Eye (tissue), 1 donor: Measurements from ENCODE around the gene ZNF142.

Experiments used
- DNase-seq: peaks from one replicate; pipeline ENCODE4 v3.0.0-alpha.2; 2015

ZNF142 gene

DNA sequence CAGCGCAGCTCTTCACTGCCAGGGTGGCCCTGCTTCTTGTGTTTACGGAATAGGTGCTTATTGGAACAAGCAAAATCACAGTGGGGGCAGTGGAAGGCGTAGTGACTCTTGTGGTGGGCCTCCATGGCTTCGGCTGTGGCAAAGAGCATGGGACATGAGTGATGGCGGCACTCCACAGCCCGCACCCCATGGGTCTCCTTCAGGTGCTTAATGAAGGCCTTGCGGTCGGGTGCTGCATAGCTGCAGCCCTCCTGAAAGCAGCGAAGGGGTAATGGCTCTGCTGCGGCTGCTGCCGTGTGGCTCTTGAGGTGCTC lies 10.7 kb downstream of the ZNF142 start:
- DNase-seq = no peak

DNA sequence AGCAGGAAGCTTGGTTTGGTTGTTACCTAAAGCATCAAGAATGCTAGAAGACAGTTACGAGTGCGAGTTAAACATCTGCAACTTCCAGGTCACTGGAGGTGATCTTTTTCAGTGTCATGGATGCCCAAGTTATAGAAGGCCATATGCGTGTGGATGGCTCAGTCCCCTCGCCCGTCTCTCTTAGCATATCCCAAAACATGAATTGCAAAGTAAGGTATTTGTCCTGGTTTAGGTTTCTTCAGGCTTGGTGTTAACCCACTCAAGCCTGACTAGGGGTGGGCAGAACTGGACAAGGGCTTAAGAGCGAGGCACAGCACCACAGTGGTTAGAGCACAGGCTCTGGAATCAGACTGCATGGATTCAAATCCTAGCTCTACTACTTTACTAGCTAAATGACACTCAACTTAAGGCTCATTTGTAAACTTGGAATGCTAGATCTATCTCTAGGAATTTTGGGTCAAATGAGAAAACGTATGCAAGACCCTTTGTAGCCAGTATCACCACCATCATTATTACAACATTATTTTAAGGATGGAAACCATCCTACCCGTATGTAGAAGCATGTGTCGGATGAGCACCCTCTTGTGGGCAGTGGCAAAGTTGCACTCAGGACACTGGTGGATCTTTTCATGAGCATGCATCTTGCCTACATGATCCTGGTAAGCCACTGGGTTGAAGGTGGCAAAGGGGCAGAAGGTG lies 11.2 kb downstream of the ZNF142 start:
- peak; percentile 74 for DNase-seq

DNA sequence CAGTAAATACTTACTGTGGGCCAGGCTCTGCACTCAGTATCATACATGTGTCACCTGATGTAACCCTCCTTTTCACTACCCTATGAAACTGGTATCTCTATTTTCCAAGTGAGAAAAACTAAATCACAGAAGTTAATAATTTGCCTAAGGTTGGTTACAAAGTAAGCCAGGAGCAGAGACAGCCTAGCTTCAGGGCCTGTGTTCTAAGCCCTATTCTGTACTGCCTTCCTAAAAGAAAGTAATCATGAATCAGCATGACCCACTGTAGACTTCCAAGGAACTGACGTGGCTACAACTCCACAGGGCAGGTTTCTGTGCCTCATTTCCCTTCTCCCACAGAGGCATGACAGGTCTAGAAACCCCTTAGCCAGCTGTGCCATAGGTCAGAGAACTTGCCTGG lies 14.3 kb downstream of the ZNF142 start:
- DNase-seq = no peak

DNA sequence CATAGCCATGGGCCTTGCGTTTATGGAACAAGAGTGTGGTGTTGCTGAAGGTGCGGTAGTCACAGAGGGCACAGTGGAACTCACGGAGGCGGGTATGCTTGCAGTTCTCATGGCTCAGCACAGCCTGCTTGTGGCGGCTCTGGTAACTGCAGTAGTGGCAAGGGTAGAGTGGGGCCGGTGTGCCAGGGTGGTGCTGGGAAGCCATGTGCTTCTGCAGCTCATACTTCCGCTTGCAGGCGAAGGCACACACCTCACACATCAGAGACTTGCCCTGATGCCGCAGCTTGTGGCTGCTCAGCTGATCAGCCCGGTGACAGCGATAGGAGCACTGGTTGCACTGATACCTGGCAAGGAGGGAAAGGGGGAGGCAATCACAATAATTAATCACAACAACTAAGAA lies 14.7 kb downstream of the ZNF142 start:
- no peak for DNase-seq

DNA sequence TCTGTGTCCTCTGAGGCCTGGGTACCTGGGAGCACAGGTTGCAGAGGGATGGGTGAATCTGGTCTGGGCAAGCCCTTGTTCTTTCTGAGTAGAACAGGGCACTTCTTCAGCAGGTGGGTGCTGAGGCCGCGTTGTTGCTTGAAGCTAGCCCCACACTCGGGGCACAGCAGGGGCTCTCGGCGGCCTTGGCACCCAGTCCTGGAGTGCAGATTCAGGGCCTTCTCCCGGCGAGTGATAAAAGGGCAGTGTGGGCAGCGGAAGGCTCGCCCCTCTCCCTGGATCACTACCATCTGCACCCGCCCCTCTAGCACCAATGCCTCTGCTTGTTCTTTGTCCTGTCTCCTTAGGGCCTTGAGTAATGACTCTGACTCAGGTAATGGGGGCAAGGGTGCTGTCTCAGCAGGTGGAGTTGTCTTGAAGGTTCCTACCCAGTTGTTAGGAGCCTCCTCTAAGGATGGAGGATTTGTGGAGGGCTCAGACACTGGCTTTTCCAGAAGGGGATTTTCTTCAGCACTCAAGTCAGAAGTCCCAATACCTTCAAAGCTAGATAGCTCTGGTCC lies 15.6 kb downstream of the ZNF142 start:
- DNase-seq = no peak

DNA sequence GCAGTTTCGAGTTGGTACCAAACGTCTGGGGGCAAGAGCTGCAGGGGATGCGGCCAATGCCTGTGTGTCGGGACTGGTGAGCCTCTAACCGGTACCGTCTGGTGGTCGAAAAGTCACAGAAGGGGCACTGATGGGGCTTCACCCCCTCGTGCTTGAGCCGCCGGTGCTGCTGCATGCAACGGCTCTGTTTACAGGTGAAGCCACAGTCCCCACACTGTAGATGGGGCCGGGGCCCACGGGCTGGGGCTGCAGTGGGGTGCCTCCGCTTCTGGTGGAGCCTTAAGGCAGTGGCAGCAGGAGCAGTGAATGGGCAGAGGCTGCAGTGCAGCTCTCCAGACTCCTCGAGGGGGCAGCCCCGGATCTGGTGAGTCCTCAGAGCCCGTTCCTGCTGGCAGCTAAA lies 16.6 kb downstream of the ZNF142 start:
- DNase-seq = no peak

DNA sequence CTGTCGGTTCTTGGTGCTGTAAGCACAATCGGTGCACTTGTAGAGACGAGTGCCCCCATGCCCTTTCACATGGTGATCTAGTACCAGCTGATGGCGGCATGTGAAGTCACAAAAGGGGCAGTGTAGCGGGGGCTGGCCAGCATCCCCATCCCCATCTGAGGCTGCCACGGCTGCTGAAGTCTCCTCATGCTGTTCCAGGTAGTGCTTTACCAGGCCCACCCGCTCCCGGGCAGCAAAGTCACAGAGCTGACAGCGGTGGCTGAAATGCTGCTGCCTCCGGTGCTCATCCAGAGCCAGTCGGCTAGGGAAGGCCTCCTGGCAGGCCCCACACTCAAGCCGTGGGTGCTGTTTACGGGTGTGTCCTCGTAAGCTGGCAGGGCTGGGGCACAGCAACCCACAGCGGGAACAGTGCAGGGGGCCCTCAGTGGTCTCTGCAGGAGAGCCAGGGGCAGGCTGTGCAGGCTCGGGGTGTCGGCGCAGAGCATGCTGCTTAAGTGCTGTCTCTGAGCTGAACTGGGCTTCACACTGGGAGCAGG lies 17.2 kb downstream of the ZNF142 start:
- DNase-seq = no peak

DNA sequence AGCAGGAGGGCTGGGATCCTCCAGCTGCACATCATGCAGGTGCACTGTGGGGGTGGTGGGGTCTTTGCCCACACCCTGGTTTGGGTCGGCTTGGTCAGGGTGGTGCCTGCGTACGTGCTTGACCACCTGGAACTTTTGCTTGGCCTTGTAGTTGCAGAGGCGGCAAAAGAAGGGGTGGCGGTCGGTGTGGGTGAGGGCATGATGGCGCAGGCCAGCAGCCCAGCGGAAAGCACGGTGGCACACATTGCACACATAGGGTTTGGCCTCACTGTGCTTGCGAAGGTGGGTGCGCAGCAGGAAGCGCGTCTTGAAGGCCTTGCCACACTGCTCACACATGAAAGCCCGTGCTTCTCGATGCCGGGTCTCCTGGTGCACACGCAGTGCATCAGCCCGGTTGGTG lies 21.1 kb downstream of the ZNF142 start:
- DNase-seq = no peak

DNA sequence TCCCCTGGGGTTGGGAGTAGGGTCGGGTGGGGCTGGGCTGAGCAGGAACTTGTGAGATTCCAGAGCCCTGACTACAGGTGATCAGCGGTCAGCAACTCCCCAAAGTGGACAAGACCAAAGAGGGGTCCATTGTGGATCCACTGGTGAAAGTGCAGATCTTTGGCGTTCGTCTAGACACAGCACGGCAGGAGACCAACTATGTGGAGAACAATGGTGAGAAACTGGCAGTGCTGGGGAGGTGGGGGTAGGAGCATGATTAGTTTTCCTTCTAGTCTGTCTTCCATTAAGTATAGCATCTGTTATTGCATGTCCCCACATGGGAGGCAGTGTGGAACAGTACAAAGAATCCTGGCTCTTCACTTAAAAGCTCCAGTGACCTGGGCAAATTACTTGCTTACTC lies 23.7 kb downstream of the ZNF142 start:
- no peak for DNase-seq

DNA sequence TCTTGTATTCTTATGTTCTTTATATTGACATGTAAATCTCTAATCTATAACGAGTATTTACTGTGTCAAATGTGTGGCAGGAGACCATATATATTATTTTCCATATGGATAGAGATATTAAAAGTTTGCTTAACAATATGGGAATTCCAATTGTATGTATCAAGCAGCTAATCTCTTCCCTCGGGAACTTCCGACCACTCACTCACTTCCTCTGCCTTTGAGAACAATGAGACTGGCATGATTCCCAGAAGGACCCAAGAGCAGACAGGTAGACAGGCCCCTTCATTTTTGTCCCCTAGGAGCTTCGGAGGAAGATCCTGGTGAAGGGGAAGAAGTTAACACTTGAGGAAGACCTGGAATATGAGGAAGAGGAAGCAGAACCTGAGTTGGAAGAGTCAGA lies 27.6 kb downstream of the ZNF142 start:
- DNase-seq = no peak

DNA sequence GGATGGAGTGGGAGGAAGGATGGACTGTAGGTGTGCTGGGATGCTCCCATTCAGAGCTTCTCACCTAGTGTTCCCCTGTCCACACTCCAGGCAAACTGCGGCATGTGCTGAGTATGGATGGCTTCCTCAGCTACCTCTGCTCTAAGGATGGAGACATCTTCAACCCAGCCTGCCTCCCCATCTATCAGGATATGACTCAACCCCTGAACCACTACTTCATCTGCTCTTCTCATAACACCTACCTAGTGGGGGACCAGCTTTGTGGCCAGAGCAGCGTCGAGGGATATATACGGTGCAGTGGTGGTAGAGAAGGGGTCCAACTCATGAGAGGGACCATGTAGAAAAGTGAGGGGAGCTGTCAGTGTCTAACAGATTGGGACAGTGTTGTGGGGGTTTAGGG lies 31.5 kb downstream of the ZNF142 start:
- no peak for DNase-seq

DNA sequence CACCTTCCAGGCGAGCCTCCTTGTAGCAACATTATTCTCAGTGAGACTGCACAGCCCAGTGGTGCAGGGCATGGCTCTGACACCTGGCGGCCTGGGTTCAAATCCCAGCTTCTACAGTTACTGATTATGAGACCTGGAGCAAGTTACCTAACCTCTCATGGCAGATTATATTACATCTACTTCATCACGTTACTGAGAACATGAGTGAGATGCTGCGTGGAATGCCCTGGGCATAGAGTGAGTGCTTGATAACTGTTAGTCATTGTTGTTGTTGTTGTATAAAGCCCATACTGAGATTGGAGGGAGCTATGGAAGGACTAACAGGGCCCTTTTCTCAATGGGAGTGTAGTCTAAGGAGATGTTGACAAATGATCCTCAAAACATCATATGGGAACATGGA lies 33.1 kb downstream of the ZNF142 start:
- DNase-seq = no peak

DNA sequence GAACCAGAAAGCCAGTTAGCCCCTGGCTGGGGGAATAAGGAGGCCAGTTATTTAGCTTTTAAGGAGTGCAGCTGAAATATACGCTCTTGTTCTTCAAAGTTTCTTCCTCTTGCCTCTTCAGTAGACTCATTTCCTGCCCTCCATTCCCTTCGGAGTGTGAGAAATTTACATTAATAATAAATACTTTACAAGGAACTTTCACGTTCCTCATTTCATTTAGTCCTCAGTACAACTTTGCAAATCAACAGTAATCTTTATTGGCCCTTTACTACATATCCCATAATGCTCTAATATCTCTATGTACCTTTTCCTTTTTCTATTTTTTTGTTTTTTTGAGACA lies 36.1 kb downstream of the ZNF142 start:
- DNase-seq = no peak

DNA sequence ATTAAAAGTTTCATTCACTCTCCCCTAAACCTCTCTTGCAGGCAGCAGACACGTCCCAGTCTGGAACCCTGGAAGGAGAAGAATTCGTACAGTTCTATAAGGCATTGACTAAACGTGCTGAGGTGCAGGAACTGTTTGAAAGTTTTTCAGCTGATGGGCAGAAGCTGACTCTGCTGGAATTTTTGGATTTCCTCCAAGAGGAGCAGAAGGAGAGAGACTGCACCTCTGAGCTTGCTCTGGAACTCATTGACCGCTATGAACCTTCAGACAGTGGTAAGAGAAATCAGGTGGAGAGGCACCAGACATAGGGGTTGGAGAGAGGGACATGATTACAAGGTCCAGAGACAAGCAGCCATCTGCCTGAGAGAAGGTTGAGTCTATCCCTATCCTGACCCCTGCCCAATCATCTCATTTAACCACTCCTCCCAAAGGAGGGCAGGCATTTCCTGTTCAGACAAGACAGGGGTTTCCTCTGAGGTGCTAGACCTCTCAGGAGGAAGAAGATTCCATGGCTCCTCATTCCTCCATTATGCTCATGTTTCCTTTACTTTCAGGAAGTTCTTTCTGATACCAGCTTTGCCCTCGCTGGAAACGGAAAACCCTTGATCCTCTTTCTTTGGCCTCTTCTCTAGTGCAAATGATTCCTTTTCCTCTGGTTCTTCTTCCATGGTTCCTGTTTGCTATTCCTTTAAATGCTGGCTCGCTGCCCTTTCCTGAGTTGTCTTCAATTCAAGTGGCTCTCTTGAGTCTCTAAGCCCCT lies 36.6 kb downstream of the ZNF142 start:
- DNase-seq = no peak

DNA sequence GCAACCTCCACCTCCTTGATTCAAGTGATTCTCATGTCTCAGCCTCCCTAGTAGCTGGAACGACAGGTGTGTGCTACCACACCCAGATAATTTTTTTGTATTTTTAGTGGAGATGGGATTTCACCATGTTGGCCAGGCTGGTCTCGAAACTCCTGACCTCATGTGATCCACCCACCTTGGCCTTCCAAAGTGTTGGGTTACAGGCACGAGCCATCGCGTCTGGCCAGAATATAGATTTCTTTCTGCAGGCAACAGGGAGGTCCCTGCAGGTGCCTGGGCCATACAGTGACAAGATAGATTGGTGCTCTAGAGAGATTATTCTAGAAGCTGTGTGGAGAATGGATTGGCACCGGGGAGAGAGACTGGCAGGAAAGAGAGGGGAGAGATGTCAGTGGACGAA lies 38.4 kb downstream of the ZNF142 start:
- no peak for DNase-seq

DNA sequence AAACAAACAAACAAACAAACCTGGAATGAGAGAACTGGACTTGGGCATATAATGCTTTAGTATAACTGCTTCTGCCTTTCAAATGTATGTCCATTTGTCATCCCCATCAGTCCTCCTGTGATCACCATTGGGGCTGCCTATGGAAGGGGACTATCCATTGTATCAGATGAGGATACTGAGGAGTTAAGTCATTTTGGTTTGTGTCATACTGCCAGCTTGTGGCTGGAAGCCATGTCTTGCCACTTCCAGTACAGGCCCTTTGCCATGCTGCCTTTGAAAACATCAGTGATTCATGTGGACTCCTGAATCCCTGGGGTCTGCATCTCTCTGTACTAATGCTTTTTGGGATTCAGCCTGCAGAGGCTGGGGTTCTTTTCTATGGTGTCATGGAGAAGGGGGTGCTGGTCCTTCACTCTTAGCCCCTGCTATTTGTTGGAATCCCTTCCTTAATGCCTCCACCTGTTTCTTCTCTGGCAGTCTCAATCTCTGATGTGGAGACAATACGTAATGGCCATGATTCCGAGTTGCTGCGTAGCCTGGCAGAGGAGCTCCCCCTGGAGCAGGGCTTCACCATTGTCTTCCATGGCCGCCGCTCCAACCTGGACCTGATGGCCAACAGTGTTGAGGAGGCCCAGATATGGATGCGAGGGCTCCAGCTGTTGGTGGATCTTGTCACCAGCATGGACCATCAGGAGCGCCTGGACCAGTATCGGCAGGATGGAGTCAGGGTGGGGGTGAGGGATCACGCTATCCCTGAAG lies 41.1 kb downstream of the ZNF142 start:
- no peak for DNase-seq

DNA sequence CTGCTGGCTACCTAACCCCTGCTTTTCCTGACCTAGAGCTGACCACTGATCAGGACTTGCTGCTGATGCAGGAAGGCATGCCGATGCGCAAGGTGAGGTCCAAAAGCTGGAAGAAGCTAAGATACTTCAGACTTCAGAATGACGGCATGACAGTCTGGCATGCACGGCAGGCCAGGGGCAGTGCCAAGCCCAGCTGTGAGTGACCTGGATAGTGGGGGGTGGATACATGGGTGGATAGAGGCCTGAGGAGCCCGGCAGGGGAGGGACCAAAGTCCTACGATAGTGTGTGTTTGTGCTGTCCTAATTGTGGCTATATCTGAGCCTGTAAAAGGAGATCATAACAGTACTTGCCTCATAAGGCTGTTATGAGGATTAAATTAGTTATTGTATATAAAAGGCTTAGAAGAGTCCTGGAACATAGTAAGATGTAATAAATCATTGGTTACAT lies 43.5 kb downstream of the ZNF142 start:
- no peak for DNase-seq

DNA sequence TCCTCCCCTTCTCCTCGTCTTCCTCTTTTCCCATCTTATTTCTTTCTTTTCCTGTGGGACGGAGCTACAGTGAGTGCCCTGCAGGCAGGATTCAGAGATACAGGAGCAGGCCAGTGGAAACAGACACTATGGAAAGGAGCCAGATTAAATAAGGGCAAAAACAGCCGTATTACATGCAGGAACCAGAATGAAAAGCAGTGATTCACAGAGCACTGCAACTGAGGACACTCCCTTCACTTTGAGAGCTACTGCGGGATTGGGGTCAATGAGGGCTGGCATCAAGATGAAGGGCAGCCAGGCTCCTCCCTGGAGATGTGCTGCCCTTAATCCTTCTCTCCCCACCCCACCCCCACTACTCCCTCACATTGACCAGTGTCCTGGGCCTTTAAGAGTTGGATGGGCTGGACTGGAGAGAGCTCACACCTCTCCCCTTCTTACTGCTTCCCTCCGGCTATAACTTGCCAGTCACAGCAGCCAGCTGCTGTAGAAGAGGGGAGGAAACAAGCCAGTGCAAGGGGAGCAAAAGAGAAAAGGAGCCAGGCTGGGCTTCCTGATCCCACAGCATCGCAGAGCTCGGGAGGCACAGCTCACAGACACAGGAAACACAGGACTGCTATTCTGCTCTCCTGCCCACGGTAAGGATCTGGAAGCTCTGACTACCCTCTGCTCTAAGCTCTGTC lies 51.8 kb downstream of the ZNF142 start, which contains the start of gene PLCD4:
TSS of gene PLCD4 (plus strand) at position 464 of the 680 bp plus-strand sequence. CDS start 7,841 bp downstream, outside the sequence.
- peak; percentile 62 for DNase-seq

DNA sequence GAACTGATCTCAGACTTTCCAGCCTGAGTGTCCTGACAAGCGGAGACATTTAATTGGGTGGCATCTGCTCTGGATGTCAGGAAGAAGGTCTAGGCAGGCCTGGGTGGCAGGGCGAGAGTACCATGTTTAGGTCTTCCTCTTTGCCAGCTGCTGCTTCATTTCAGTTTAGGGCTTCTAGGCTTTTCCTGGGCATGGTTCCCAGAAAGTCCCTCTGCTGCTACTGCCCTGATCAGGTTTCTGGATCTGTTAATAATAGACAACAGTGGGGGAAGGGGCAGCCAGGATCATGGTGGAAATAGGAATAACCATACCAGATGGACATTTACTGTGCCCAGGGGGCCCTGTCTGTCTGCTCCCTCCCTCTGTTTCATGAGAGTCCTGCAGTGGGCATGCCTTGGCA lies 54.0 kb downstream of the ZNF142 start:
- peak; percentile 45 for DNase-seq
